ENCODE results near the gene IFI27L1.

Gene IFI27L1

GRCh38 chr14:94079891-94080620 is 1.1 kb upstream of the IFI27L1 start:
- DNase-seq (ENCODE audit: low spot score) = peak; percentile 37

GRCh38 chr14:94081386-94081820 is 293 bp downstream of the IFI27L1 start:
- no peak for DNase-seq (ENCODE audit: low spot score)

- DNase-seq (ENCODE audit: low spot score) = no peak
Measured at GRCh38 chr14:94087891-94088290, 6.8 kb downstream of the IFI27L1 start.

GRCh38 chr14:94088516-94088915 is 7.4 kb downstream of the IFI27L1 start:
- no peak for DNase-seq (ENCODE audit: low spot score)

GRCh38 chr14:94089479-94089878 is 8.4 kb downstream of the IFI27L1 start:
- DNase-seq (ENCODE audit: low spot score) = no peak

GRCh38 chr14:94093418-94093817 is 12.3 kb downstream of the IFI27L1 start:
- no peak for DNase-seq (ENCODE audit: low spot score)

GRCh38 chr14:94097091-94097490 is 16.0 kb downstream of the IFI27L1 start:
- DNase-seq (ENCODE audit: low spot score) = no peak

GRCh38 chr14:94098326-94098992 is 17.3 kb downstream of the IFI27L1 start:
- no peak for DNase-seq (ENCODE audit: low spot score)

GRCh38 chr14:94099006-94099405 is 17.9 kb downstream of the IFI27L1 start:
- no peak for DNase-seq (ENCODE audit: low spot score)

- DNase-seq (ENCODE audit: low spot score) = no peak
Measured at GRCh38 chr14:94100847-94101246, 19.7 kb downstream of the IFI27L1 start.

GRCh38 chr14:94101748-94102147 is 20.6 kb downstream of the IFI27L1 start:
- DNase-seq (ENCODE audit: low spot score) = no peak

GRCh38 chr14:94102768-94103482 is 21.8 kb downstream of the IFI27L1 start:
- DNase-seq (ENCODE audit: low spot score) = no peak

GRCh38 chr14:94103554-94104150 is 22.5 kb downstream of the IFI27L1 start:
- DNase-seq (ENCODE audit: low spot score) = no peak

GRCh38 chr14:94104731-94105130 is 23.6 kb downstream of the IFI27L1 start:
- no peak for DNase-seq (ENCODE audit: low spot score)

- DNase-seq (ENCODE audit: low spot score) = no peak
Measured at GRCh38 chr14:94109915-94110250, 28.8 kb downstream of the IFI27L1 start.

GRCh38 chr14:94110552-94111181 is 29.6 kb downstream of the IFI27L1 start, which contains the start of gene IFI27:
IFI27 (plus strand) TSS chr14:94110736.
- DNase-seq (ENCODE audit: low spot score) = no peak

- no peak for DNase-seq (ENCODE audit: low spot score)
Measured at GRCh38 chr14:94111276-94112095, 30.4 kb downstream of the IFI27L1 start.

GRCh38 chr14:94112513-94113063 is 31.5 kb downstream of the IFI27L1 start:
- DNase-seq (ENCODE audit: low spot score) = no peak

GRCh38 chr14:94113073-94113472 is 32.0 kb downstream of the IFI27L1 start:
- no peak for DNase-seq (ENCODE audit: low spot score)

- DNase-seq (ENCODE audit: low spot score) = no peak
Measured at GRCh38 chr14:94113490-94113889, 32.4 kb downstream of the IFI27L1 start.
